GM21526 (cell line): ENCODE results near the gene AP2A2.

ENCODE experiments used
- ATAC-seq: cut with Tn5 transposase; IDR thresholded peaks from one replicate; pipeline ENCODE4 v1.9.1; 2021; ENCODE audit warnings: moderate library complexity; ENCODE audit not compliant: unreplicated experiment, low FRiP score

Gene AP2A2

DNA sequence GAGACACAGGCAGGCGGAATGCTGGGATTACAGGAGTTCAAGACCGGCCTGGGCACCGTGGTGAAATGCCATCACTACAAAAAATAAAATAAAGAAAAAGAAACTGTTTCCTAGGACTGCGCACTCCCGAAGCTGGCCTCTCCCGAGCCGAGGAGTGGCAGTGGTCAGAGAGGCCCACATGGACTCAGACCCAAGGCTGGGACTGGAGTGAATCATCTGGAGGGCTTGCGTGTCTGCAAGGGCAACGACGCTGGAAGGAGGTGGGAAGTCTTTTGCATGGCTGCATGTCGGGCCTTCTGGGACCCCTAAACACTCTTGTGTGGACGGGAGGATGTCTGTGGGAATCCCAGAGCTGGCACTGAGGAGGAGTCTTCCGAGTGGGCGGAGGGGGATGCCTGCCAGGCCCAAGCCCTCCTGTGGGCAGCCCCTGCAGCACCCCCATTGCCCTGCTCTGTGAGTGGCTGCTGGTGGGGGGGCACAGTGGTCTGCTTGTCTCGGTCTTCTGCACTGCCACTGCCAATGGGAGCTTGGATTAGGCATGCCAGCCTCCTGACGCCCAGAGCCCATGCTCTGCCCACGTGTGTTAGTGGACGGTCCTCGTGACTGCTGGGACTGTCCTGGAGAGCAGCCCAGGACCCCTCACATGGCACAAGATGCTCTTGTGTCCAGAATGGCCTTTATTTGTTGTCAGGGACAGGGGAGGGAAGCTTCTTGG, 1.8 kb upstream of the AP2A2 start:
- no peak for ATAC-seq

DNA sequence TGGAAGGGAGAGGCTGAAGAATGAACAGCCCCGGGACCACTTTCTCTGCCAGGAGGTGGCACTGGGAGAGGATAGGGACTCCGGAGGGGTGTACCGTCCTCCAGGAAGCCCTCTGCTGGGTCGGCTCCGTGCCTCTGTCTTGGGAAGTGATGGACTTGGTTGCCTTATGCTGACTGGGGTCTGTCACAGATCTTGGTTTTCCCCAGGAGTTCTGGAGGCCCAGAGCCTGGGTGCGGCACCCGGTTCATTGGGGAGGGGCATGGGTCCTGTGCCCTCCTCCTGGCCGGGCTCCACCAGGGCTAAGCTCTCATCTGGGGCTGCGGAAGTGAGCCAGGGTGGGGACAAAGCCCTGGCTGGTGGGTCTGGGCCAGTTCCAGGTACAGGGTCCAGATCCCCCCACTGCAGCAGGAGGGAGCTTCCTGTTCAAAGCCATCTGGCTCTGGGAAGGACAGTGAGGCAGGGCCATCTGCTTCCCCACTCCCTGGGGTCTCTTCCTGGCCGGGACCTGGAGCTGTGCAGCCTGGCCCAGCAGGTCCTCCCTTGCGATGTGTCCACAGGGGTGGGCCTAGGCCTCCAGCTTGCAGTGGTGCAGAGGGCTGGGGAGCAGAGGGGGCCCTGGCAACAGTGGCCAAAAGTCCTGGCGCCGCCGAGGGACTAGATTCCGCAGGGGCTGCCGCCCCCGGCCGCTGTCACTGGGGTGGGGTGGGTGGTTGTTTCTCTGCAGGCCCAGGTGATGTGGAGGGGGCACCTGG, 1.1 kb upstream of the AP2A2 start:
- ATAC-seq: no peak

DNA sequence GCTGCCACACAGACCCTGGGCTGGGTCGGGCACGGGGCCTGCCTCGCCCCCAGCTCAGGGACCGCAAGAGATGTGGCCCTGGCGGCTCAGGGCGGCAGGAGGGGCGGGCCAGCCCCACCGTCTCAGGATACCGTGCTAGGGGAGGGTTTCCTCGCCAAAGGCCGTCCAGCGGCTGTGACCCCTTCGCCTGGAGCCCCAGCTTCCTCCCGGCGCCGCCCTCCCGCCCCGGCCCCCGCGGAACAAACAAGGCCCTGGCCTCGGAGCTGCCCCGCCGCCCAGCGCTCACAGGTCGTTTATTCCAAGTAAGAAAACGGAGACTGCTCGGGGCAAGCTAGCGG, 543 bp upstream of the AP2A2 start:
- ATAC-seq: no peak

DNA sequence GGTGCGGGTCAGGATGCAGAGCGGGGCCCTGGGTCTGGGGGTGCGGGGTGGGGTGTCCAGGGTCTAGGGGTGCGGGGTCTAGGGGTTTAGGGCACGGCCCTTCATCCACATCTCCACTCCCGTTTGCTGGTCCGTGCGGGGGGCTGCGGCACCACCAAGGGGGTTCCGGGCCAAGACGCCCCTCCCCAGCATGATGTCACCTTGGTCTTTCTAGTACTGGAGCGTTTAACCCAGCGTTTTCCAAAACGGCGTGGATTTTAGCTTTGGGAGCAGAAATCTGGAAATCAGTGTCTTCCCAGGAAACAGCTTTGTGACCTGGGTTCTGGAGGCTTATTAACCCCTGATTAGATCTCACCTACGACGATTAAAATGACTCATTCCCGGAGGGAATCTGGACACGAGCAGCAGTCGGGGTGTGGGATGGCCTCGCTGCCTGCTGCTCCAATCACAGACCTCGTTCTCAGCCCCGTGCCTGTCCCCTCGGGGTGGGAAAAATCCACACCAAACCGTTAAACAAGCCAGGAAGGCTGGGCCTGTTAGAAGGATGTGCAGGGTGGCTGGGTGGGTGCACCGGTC, 759 bp downstream of the AP2A2 start:
- no peak for ATAC-seq

DNA sequence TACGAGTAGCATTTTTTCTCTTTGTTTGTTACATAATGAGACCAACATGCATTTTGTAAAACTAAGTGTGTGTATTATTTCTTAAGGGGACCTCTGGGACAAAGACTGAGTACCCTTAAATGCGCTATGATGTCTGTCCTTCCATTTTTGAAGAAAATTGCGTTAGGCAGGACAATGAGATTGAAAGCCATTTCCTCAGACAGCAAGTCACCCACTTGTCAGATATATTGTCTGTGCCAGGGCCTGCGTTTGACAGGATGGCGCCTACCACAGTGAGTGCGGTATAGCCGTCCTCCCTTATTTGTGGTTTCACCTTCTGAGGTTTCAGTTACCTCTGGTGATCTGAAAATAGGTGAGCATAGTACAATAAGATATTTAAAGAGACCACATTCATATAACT, 2.2 kb downstream of the AP2A2 start:
- ATAC-seq: no peak

DNA sequence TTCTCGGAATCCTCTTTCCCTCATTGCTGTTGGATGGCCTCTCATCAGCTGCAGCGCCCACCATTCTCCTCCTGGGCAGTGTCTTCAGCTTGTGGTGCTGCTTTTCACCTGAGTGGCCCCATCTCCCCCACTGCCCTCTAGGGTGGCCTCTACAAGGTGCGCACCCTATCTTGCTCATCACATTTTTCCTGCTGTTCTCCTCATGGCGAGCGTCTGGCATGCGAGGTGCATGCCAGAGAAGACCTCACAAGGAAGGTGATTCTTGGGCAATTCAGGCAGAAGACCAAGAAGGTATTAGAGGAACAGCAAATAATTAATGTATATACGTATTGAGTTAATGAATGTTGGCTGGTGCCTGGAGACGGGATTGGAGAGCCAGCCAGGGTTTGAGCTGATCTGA, 3.1 kb downstream of the AP2A2 start:
- no peak for ATAC-seq

DNA sequence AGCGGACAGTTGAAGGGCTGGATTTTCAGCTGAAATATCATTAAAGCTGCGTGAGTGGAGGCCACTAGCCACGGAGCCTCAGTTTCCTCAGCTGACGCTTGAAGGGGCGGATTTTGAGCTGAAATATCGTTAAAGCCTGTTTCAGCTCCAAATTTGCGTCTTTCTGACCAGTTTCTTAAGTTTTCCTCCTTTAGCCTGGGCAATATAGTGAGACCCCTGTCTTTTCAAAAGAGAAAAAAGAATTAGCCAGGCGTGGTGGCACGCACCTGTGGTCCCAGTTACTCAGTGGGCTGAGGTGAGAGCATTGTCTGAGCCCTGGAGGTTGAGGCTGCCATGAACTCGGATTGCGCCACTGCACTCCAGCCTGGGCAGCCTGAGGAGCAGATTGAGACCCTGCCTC, 3.7 kb downstream of the AP2A2 start:
- ATAC-seq: no peak

DNA sequence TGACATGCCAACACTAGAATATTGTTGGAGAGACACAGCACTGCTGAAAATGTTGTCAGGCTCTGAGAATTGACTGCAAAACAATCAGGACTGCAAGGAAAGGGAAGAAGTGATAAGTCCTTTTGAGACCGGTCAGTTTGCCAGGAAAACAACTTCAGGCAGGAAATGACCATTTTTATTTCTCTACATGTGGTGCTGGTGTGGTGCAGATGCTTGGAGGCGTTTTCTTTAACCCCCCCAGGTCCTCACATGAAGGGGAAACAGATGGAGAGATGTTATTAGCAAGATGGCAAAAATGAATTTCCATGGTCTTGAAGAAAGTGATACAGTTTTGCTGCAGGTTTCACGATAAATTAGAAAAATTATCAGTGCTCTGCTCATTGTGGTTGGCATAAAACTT, 5.7 kb downstream of the AP2A2 start:
- no peak for ATAC-seq

DNA sequence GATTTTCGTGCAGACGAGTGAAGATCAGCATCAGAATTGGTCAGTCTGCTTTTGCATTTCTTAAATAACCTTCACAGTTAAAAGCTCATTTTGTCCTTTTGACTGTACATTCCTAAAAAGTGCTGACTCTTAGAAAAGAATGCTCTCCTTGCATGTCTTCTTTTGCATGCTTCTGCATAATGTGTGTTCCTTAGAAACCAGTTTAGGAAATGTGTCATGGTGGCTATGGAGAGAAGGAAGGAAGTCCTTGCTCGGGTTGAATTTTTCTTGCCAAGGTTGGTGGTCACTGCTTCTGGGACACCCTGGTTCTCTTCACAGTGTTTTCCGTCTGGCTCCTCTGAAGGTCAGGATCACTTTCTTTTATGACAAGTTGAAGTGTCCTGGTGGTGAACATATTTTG, 6.8 kb downstream of the AP2A2 start:
- ATAC-seq: no peak

DNA sequence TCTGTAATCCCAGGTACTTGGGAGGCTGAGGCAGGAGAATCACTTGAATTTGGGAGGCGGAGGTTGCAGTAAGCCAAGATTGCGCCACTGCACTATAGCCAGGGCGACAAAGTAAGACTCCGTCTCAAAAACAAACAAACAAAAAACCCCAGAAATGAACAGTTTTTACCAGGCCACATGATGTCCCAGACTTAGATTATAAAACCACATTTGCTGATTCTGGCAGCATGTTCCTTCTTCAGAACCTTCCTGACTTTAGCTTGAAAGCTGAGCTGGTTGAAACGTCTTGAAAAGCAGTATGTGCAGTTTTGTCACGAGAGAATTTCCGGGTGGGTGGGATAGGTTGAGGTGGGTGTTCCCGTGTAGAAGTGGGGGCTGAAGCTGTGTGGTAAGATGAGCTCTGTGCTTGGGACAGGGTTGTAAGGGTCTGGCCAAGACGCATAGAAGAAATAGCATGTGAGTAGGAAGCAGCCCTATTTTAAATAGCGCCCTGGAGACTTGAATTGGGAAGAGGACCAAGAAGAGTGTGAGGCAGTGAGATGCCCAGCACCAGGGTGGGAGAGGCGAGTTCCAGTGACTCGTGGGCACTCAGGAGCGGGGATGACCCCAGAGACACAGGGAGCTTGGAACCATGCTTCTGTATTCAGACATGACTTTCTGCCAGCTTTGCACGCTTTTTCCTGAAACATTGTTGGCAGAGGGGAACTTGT, 7.6 kb downstream of the AP2A2 start:
- ATAC-seq: no peak

DNA sequence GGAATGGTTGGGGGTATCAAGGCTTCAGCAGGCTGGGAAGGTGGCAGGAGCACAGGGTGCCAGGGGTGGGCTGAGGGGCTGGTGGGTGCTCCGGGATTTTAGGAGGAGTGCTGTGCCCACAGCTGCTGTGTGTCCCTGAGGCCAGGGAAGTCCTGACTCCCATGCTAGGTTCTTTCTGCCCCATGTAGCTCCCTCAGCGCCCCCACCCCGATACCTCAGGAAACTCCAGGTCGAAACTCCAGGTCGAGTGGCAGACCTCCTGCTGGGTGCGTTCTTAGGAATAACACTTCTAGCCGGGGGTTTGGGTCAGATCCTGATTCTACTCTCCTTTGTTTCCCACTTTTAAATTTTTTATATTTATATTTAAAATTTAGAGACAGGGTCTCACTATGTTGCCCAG, 8.3 kb downstream of the AP2A2 start:
- ATAC-seq: no peak

DNA sequence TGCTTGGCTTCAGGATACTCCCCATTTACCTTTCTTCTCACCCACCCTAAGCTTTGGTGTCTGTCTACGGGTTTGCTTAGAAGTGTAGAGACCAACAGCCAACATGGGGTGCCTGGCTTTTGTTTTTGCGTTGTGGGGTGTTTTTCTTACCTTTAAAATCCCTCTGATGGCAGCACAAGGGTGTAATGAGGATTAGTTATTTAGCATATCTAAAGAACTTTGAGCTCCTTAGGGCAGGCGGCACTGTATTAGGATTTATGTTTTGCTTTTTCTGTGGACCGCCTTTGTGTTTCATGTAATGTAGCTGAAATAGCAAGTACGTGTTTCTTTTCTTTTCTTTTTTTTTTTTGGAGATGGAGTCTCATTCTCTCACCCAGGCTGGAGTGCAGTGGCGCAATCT, 8.9 kb downstream of the AP2A2 start:
- ATAC-seq: no peak

DNA sequence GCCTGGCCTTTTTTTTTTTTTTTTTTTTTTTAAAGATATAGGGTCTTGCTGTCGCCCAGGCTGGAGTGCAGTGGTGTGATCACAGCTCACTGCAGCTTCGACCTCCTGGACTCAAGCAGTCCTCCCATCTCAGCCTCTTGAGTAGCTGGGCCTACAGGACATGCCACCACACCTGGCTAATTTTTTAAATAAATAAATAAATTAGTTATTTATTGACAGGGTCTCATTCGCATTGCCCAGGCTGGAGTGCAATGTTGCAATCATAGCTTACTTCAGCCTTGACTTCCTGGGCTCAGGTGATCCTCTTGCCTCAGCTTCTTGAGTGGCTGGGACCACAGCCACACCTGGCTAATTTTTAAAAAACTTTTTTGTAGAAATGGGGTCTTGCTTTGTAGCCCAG, 10.5 kb downstream of the AP2A2 start:
- no peak for ATAC-seq

DNA sequence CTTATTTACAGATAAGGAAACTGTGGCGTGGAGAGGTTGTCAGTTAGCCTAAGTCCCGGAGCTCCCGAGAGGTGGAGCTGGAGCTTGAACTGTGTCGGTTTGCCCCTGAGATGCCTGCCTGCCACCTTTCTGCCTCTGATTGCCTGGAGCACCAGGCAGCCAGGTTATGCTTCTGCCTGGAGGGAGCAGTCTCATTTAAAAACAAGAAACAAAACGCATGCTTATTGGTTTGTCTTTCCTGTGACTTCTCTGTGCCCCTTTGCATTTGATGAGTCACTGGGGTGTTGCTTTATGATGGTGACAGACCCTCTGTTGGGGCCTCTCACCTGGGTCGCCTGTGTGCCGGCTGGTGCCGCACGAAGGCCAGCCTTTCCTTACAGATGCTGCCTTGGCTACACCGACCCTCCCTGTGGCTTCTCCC, 12.2 kb downstream of the AP2A2 start:
- ATAC-seq: no peak

DNA sequence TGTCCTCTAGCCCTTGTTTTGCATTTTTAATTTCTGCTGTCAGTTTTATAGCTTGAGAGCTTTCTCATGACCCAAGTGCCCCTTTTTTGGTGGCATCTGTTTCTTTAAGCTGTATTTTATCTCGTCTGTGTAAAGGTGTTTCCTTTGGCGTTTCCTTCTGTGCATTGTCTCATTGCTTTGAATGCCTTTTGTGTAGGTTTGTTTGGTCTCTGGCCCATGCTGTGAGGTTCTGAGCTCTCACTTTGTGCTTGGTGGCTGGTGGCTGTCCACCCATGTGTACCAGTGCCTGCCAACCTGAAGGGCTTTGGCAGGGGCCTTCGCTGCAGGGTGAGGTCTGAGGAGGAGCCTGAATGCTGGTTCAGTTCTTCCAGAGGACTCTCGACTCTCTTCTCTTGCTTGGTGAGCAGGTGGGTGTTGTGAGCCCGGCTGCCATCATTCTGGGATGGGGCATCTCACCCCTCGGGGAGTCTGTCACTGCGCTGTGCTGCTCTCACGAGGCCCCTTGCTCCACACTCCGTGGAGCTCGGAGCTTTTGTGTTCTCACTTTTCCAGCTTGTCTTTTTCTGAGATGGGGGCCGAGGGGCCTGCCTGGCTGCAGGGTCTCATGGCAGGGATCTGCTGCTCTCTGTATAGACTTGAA, 14.9 kb downstream of the AP2A2 start:
- ATAC-seq: no peak

DNA sequence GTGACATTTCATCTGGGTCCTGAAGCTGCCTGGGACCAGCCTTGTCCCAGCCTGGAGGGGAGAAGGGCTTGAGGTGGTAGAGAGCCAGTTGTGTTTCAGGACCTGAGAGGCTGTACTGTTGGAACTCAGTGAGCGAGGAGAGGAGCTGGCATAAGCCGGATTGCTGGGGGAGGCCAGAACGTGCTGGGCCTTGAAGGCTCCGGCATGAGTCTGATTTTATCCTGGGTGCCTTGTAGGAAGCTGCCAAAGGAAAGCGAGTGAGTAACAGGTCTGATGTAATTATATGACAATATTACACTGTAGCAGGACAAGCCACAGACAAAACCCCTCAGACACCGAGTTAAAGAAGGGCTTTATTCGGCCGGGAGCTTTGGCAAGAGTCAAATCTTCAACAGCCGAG, 17.2 kb downstream of the AP2A2 start:
- no peak for ATAC-seq

DNA sequence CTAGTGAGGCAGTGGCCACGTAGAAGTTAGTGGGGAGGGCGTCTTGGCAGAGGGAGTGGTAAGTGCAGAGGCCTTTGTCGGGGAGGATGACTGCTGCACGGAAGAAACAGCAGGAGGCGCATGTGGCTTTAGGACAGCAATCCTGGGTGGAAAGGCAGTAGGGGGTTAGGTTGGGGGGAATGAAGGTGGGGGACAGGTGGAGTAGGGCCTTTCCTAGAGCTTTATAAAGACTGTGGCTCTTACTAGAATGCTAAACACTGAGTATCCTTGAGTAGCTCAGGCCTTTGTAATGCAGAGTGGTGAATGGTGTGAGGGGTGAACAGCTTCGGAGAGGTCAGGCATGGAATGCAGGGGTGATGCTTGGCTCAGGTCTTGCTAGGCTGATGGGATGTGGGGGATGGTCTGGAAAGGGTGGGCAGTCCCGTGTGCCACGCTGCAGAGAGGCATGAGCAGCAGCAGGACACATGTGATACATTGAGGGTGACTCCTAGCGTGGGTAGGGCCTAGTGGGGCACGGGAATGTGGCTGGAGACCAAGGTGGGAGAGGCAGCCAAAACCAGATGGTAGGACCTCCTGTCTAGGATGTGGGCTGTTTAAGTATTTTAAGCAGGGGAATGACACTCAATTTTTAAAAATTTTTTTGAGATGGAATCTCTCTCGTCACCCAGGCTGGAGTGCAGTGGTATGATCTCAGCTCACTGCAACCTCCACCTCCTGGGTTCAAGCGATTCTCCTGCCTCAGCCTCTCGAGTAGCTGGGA, 19.2 kb downstream of the AP2A2 start:
- no peak for ATAC-seq

DNA sequence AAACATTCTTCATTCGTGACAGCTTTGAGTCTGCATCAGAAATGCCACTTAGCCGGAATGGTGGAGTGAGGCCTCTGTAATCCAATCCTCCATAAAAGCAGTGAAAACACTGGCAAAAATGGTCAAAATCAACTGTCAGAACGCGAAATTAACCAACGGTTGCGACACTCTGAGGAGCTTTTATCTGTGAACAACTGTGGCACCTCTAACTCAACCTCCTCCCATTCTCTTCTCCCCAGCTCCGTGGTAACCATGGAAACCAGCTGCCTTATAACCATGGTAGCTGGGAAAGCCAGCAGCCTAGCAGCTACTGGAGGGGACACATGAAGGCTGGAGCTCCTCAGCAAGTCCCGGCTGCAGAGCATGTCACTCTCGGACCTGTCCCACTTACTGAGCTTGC, 20.3 kb downstream of the AP2A2 start:
- no peak for ATAC-seq

DNA sequence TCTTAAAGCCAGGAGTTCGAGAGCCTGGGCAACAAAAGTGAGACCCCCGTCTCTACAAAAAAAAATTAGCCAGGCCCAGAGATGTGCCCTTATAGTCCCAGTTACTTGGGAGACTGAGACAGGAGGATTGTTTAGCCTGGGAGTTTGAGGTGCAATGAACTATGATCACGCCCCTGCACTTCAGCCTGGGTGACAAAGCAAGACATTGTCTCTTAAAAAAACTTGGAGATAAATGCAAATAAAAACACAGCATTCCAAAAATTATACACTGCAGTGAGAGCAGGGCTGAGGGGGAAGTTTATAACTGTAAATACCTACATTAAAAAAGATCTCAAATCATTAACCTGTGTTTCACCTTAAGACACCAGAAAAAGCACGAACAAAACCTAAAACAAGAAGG, 22.1 kb downstream of the AP2A2 start:
- no peak for ATAC-seq

DNA sequence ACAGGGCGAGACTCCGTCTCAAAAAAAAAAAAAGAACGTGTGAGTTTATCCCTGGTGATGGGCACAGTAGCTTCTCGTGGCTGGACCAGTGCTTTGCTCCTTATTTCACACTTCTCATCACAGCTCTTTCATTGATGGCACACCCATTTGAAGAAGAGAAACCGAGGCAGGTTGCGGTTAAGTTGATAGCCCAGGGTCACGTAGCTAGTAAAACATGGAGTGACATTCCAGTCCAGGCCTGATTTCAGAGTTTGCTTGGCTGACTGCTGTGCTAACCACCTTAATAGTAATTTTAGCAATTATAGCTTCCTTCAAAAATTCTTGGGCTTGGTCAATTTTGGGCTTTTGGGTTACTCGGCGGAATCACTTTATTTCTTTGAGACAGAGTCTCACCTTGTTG, 25.8 kb downstream of the AP2A2 start:
- ATAC-seq: no peak
